Activated naive CD8-positive, alpha-beta T cell treated with anti-CD3 and anti-CD28 coated beads, Interleukin-2, amount 10 ng/mL, durations not matched to agents 7 days and 5 days (primary cell): ENCODE results near the gene MYD88. TPM values are rescaled to one million over a fixed set of nuclear protein-coding genes. Genes with fewer than 3 reads are reported as not detected.
A peak's percentile ranks its signal among the peaks of the same experiment; 100 is the strongest.
"Not testable (repeated sequence)": the region's sequence is repeated elsewhere in the genome, so short reads cannot be mapped to it uniquely, and the experiment has no call there.

Experiments
- ATAC-seq: fragments of 150-1000 bp; cut with Tn5 transposase; one replicate; pipeline ENCODE4 v1.10.0; 2021; ENCODE audit warnings: low read depth, moderate library complexity
- POLR2A ChIA-PET: fragments of 350-600 bp; sonication (Branson Sonifier 250); formaldehyde crosslinking; loops from one replicate; lab custom pipeline; 2021; ENCODE audit warnings: antibody characterized with exemption; lab: Charles Lee
- DNase-seq: peaks from one replicate; pipeline ENCODE4 v3.0.0; 2021
- H3K27ac Mint-ChIP-seq: one replicate; pipeline ENCODE4 v1.8.0; 2022; ENCODE audit warnings: mild to moderate bottlenecking, mixed read lengths
- H3K27me3 Mint-ChIP-seq: one replicate; pipeline ENCODE4 v1.8.0; 2022; ENCODE audit warnings: mild to moderate bottlenecking, moderate library complexity, mixed read lengths
- H3K36me3 Mint-ChIP-seq: one replicate; pipeline ENCODE4 v1.8.0; 2021; ENCODE audit warnings: mild to moderate bottlenecking, mixed read lengths
- H3K4me1 Mint-ChIP-seq: one replicate; pipeline ENCODE4 v1.8.0; 2021; ENCODE audit warnings: mixed read lengths
- H3K4me3 Mint-ChIP-seq: one replicate; pipeline ENCODE4 v1.8.0; 2022; ENCODE audit warnings: mild to moderate bottlenecking, moderate library complexity, mixed read lengths
- H3K9me3 Mint-ChIP-seq: one replicate; pipeline ENCODE4 v1.8.0; 2021; ENCODE audit warnings: mixed read lengths
- total RNA-seq, 2 experiments: library from RNA; stranded (reverse); gene quantifications; one replicate each; pipeline ENCODE4 v1.2.3, GENCODE V29; 2021

The MYD88 gene
- total RNA-seq, 2 experiments from 2014 or later = 68.5 to 70.6 TPM

- POLR2A ChIA-PET = interaction anchor here (0.9 to 5.0 kb wide), 7 partner anchors 10 to 142 kb away, joined by 4 to 171 read pairs (median 6); partner anchors contain the start of genes DLEC1 and OXSR1
- not testable (repeated sequence) for H3K9me3 Mint-ChIP-seq, ATAC-seq, DNase-seq, H3K27me3 Mint-ChIP-seq
- H3K27ac Mint-ChIP-seq = peak overlapping the region; percentile 89
- peak overlapping the region; percentile 86 for H3K4me3 Mint-ChIP-seq
- peaks cover 49% of the 10 kb centered on the region for H3K4me1 Mint-ChIP-seq
- H3K36me3 Mint-ChIP-seq = peaks cover 22% of the 10 kb centered on the region
Measured at GRCh38 chr3:38135621-38136277, 2.7 kb upstream of the MYD88 start.

GRCh38 chr3:38136393-38136776 lies 2.1 kb upstream of the MYD88 start:
- peaks cover 23% of the 10 kb centered on the region for H3K36me3 Mint-ChIP-seq
- POLR2A ChIA-PET = interaction anchor here (0.9 to 5.0 kb wide), 9 partner anchors 11 to 302 kb away, joined by 4 to 171 read pairs (median 5); partner anchors contain the start of genes DLEC1 and OXSR1

GRCh38 chr3:38136777-38137614 lies 1.5 kb upstream of the MYD88 start, which contains the start of gene ACAA1:
TSS of gene ACAA1 (minus strand) at chr3:38137127. CDS start at chr3:38137035, 92 bp downstream.
- peaks cover 52% of the 10 kb centered on the region for H3K4me1 Mint-ChIP-seq
- POLR2A ChIA-PET = interaction anchor here (0.7 to 5.0 kb wide), 12 partner anchors 11 to 301 kb away, joined by 3 to 171 read pairs (median 5); partner anchors contain the start of genes DLEC1 and OXSR1
- H3K27ac Mint-ChIP-seq = peak within 1 kb of the TSS; percentile 100
- peak within 1 kb of the TSS; percentile 86 for H3K4me3 Mint-ChIP-seq
- peak; percentile 86 for ATAC-seq
- DNase-seq = peak; percentile 93
- no peaks in the 10 kb centered on the region for H3K27me3 Mint-ChIP-seq
- peaks cover 25% of the 10 kb centered on the region for H3K36me3 Mint-ChIP-seq
- no peaks in the 10 kb centered on the region for H3K9me3 Mint-ChIP-seq

More at GRCh38 chr3:38136393-38136776, 2.1 kb upstream of the MYD88 start:
- Mint-ChIP-seq H3K4me3 (peak overlapping the region; percentile 86), H3K27me3 (no peaks in the 10 kb centered on the region), H3K9me3 (no peaks in the 10 kb centered on the region), H3K27ac (peak overlapping the region; percentile 89), H3K4me1 (peaks cover 55% of the 10 kb centered on the region)
- DNase-seq = peak; percentile 53
- ATAC-seq = no peak

GRCh38 chr3:38137615-38138348 lies 679 bp upstream of the MYD88 start:
- POLR2A ChIA-PET = interaction anchor here (0.8 to 5.0 kb wide), 9 partner anchors 14 to 318 kb away, joined by 3 to 171 read pairs (median 4); partner anchors contain the start of genes DLEC1 and OXSR1
- H3K36me3 Mint-ChIP-seq = peaks cover 30% of the 10 kb centered on the region
- H3K9me3 Mint-ChIP-seq = no peaks in the 10 kb centered on the region

GRCh38 chr3:38139191-38139590 lies 730 bp downstream of the MYD88 start:
- Mint-ChIP-seq H3K4me3 (peak overlapping the region; percentile 86), H3K27ac (peak overlapping the region; percentile 100), H3K9me3 (no peaks in the 10 kb centered on the region), H3K36me3 (peaks cover 28% of the 10 kb centered on the region), H3K27me3 (no peaks in the 10 kb centered on the region), H3K4me1 (peaks cover 41% of the 10 kb centered on the region)
- POLR2A ChIA-PET = interaction anchor here (1.0 to 5.0 kb wide), 6 partner anchors 9 to 282 kb away, joined by 3 to 171 read pairs (median 4); partner anchors contain the start of genes DLEC1 and OXSR1
- ATAC-seq (no peak), DNase-seq (no peak)

More at GRCh38 chr3:38137615-38138348, 679 bp upstream of the MYD88 start:
- Mint-ChIP-seq H3K27ac (peak overlapping the region; percentile 100), H3K4me1 (peaks cover 49% of the 10 kb centered on the region), H3K4me3 (peak overlapping the region; percentile 86), H3K27me3 (no peaks in the 10 kb centered on the region)
- DNase-seq (no peak), ATAC-seq (peak; percentile 1)

- DNase-seq = no peak
- peaks cover 37% of the 10 kb centered on the region for H3K4me1 Mint-ChIP-seq
- peak overlapping the region; percentile 100 for H3K27ac Mint-ChIP-seq
- H3K4me3 Mint-ChIP-seq = peak overlapping the region; percentile 86
- POLR2A ChIA-PET = interaction anchor here (1.0 to 5.0 kb wide), 5 partner anchors 9 to 281 kb away, joined by 3 to 171 read pairs (median 4); partner anchors contain the start of genes DLEC1 and OXSR1
- H3K9me3 Mint-ChIP-seq = no peaks in the 10 kb centered on the region
- ATAC-seq = no peak
- peaks cover 24% of the 10 kb centered on the region for H3K36me3 Mint-ChIP-seq
- H3K27me3 Mint-ChIP-seq = no peaks in the 10 kb centered on the region
Measured at GRCh38 chr3:38139652-38140051, 1.2 kb downstream of the MYD88 start.

- ATAC-seq (no peak), DNase-seq (no peak)
- Mint-ChIP-seq H3K27me3 (no peaks in the 10 kb centered on the region), H3K4me1 (peaks cover 30% of the 10 kb centered on the region), H3K9me3 (no peaks in the 10 kb centered on the region), H3K4me3 (peak overlapping the region; percentile 86), H3K27ac (peak overlapping the region; percentile 8), H3K36me3 (peaks cover 19% of the 10 kb centered on the region)
- POLR2A ChIA-PET = interaction anchor here (1.8 to 5.0 kb wide), 2 partner anchors 8 to 24 kb away, joined by 6 to 171 read pairs; partner anchors contain the start of gene OXSR1
Measured at GRCh38 chr3:38140326-38141172, 2.1 kb downstream of the MYD88 start.

GRCh38 chr3:38141173-38141951 lies 2.9 kb downstream of the MYD88 start:
- ATAC-seq (no peak), DNase-seq (no peak)
- no peaks in the 10 kb centered on the region for H3K27me3 Mint-ChIP-seq
- peak overlapping the region; percentile 60 for H3K4me3 Mint-ChIP-seq
- POLR2A ChIA-PET = interaction anchor here (0.8 to 1.9 kb wide), 2 partner anchors 23 to 101 kb away, joined by 3 to 19 read pairs; partner anchors contain the start of gene OXSR1
- peaks cover 3% of the 10 kb centered on the region for H3K9me3 Mint-ChIP-seq
- peaks cover 23% of the 10 kb centered on the region for H3K36me3 Mint-ChIP-seq
- peaks cover 26% of the 10 kb centered on the region for H3K4me1 Mint-ChIP-seq
- peak overlapping the region; percentile 21 for H3K27ac Mint-ChIP-seq

GRCh38 chr3:38141952-38142273 lies 3.5 kb downstream of the MYD88 start:
- Mint-ChIP-seq H3K4me1 (peaks cover 26% of the 10 kb centered on the region), H3K36me3 (peaks cover 26% of the 10 kb centered on the region), H3K4me3 (no peak overlapping the region), H3K27me3 (no peaks in the 10 kb centered on the region), H3K27ac (peak overlapping the region; percentile 21), H3K9me3 (peaks cover 5% of the 10 kb centered on the region)
- no peak for DNase-seq
- POLR2A ChIA-PET = interaction anchor here (0.8 to 1.9 kb wide), 2 partner anchors 22 to 102 kb away, joined by 3 to 19 read pairs; partner anchors contain the start of gene OXSR1
- no peak for ATAC-seq

GRCh38 chr3:38142959-38143358 lies 4.5 kb downstream of the MYD88 start:
- POLR2A ChIA-PET = interaction anchor here (1.9 kb wide), 1 partner anchor 21 kb away, joined by 19 read pairs; the partner anchor contains the start of gene OXSR1
- no peaks in the 10 kb centered on the region for H3K27me3 Mint-ChIP-seq
- no peak overlapping the region for H3K4me3 Mint-ChIP-seq
- peaks cover 13% of the 10 kb centered on the region for H3K9me3 Mint-ChIP-seq
- no peak overlapping the region for H3K27ac Mint-ChIP-seq
- H3K4me1 Mint-ChIP-seq = peaks cover 23% of the 10 kb centered on the region
- peaks cover 29% of the 10 kb centered on the region for H3K36me3 Mint-ChIP-seq
- ATAC-seq (no peak), DNase-seq (no peak)

GRCh38 chr3:38143511-38143910 lies 5.0 kb downstream of the MYD88 start:
- no peaks in the 10 kb centered on the region for H3K27me3 Mint-ChIP-seq
- POLR2A ChIA-PET = no interaction called here
- H3K9me3 Mint-ChIP-seq = peaks cover 13% of the 10 kb centered on the region
- H3K27ac Mint-ChIP-seq = no peak overlapping the region
- peaks cover 19% of the 10 kb centered on the region for H3K4me1 Mint-ChIP-seq
- no peak for ATAC-seq
- DNase-seq = no peak
- peaks cover 29% of the 10 kb centered on the region for H3K36me3 Mint-ChIP-seq
- H3K4me3 Mint-ChIP-seq = no peak overlapping the region
